A549 (cell line): ENCODE data around the gene ENO1. TPM values are rescaled to one million over a fixed set of nuclear protein-coding genes. Genes with fewer than 3 reads are reported as not detected.

ENCODE experiments used
- ATAC-seq, 2 experiments: fragments of 200-7000 bp in 1 of 2; fragments of >200 bp in 1 of 2; cut with Nextera tagmentation in 1 of 2; cut with Tn5 transposase in 1 of 2; 3 replicates each; pipeline versions ENCODE4 v1.8.0 to v1.9.1; 2018 to 2020; ENCODE audit warnings: mild to moderate bottlenecking in 1 of 2, moderate library complexity in 1 of 2
- CTCF ChIA-PET: fragments of 300-600 bp; sonication (Branson Sonifier 250); formaldehyde crosslinking; extraction: SDS; loops from one replicate; lab custom pipeline; 2021; ENCODE audit warnings: antibody characterized with exemption, inconsistent platforms; lab: Yijun Ruan, JAX
- POLR2A ChIA-PET: fragments of 350-600 bp; formaldehyde crosslinking; extraction: SDS; loops from one replicate; lab custom pipeline; 2021; ENCODE audit warnings: antibody characterized with exemption, inconsistent platforms; lab: Yijun Ruan, JAX
- DNase-seq, 2 experiments: peaks; one replicate each; pipeline versions ENCODE4 v3.0.0 to v3.0.0-alpha.2; 2011 to 2016; ENCODE audit warnings: low read depth in 1 of 2, low spot score in 1 of 2
- FAIRE-seq: peaks from 2 replicates; lab custom pipeline; 2011; peaks lifted over from hg19 to GRCh38; lab: Jason Lieb, UNC
- H3K27ac ChIP-seq, 2 experiments: fragments of >200 bp; sonication (Bioruptor Twin); formaldehyde crosslinking; 3 replicates each; pipeline ENCODE4 v1.5.1; 2016 to 2017
- H3K4me1 ChIP-seq: fragments of >200 bp; sonication (Bioruptor Twin); formaldehyde crosslinking; 3 replicates; pipeline ENCODE4 v1.6.1; 2016
- H3K4me2 ChIP-seq: fragments of >200 bp; sonication (Bioruptor Twin); formaldehyde crosslinking; 3 replicates; pipeline ENCODE4 v1.6.1; 2016
- H3K4me3 ChIP-seq: fragments of >200 bp; sonication (Bioruptor Twin); formaldehyde crosslinking; 3 replicates; pipeline ENCODE4 v1.5.1; 2016
- H3K9me3 ChIP-seq: fragments of >200 bp; sonication (Bioruptor Twin); formaldehyde crosslinking; 3 replicates; pipeline ENCODE4 v1.6.1; 2016
- BHLHE40 ChIP-seq: IDR thresholded peaks from 2 replicates; pipeline ENCODE4 v1.6.1; 2012; ENCODE audit warnings: low read depth, low read length, inconsistent platforms
- CEBPB ChIP-seq, 2 experiments: fragments of >200 bp in 1 of 2; sonication (Bioruptor Twin) in 1 of 2; formaldehyde crosslinking in 1 of 2; IDR thresholded peaks; 2 replicates each; pipeline ENCODE4 v1.6.1; 2012 to 2016
- EP300 ChIP-seq, 2 experiments: fragments of >200 bp; sonication (Bioruptor Twin); formaldehyde crosslinking; IDR thresholded peaks; 2 replicates in 1 of 2; 3 replicates in 1 of 2; pipeline ENCODE4 v1.6.1; 2016 to 2017
- FOSB ChIP-seq: fragments of 250-450 bp; sonication (Bioruptor Pico); IDR thresholded peaks from 2 replicates; pipeline ENCODE4 v1.5.0; 2020; ENCODE audit warnings: mild to moderate bottlenecking, moderate library complexity
- FOSL2 ChIP-seq, 2 experiments: fragments of 450-650 bp in 1 of 2; fragments of >200 bp in 1 of 2; sonication (Bioruptor Twin) in 1 of 2; formaldehyde crosslinking; IDR thresholded peaks; 2 replicates each; pipeline versions ENCODE4 v1.5.0 to v1.6.1; 2016 to 2020; ENCODE audit warnings: mild to moderate bottlenecking in 1 of 2, moderate library complexity in 1 of 2
- GATA3 ChIP-seq: IDR thresholded peaks from 2 replicates; pipeline ENCODE4 v1.6.1; 2012; ENCODE audit warnings: borderline replicate concordance
- HDAC2 ChIP-seq: fragments of 200-600 bp; sonication (generic); IDR thresholded peaks from 2 replicates; pipeline ENCODE4 v1.6.1; 2016
- HEYL ChIP-seq: fragments of 250-450 bp; sonication (Bioruptor Pico); IDR thresholded peaks from 2 replicates; pipeline ENCODE4 v1.8.0; 2021; ENCODE audit warnings: mild to moderate bottlenecking, moderate library complexity
- HOXB5 ChIP-seq: fragments of 250-450 bp; sonication (Bioruptor Pico); IDR thresholded peaks from 2 replicates; pipeline ENCODE4 v1.5.0; 2020; ENCODE audit warnings: mild to moderate bottlenecking, moderate library complexity
- JUN ChIP-seq, 2 experiments: fragments of >200 bp; sonication (Bioruptor Twin); formaldehyde crosslinking; IDR thresholded peaks; 2 replicates in 1 of 2; 3 replicates in 1 of 2; pipeline ENCODE4 v1.6.1; 2016 to 2017
- JUNB ChIP-seq: fragments of >200 bp; sonication (Bioruptor Twin); formaldehyde crosslinking; IDR thresholded peaks from 2 replicates; pipeline ENCODE4 v1.6.1; 2016
- KDM1A ChIP-seq: fragments of 200-600 bp; sonication (generic); IDR thresholded peaks from 2 replicates; pipeline ENCODE4 v1.6.1; 2016; ENCODE audit warnings: low read depth, mild to moderate bottlenecking
- KDM5A ChIP-seq: fragments of 200-600 bp; sonication (generic); IDR thresholded peaks from 2 replicates; pipeline ENCODE4 v1.6.1; 2016; ENCODE audit warnings: antibody characterized with exemption, mild to moderate bottlenecking
- MAFK ChIP-seq: fragments of 450-650 bp; IDR thresholded peaks from 2 replicates; pipeline ENCODE4 v1.6.1; 2014; ENCODE audit not compliant: partially characterized antibody
- MYC ChIP-seq: IDR thresholded peaks from 2 replicates; pipeline ENCODE4 v1.6.1; 2012; ENCODE audit warnings: mild to moderate bottlenecking, inconsistent platforms, low read length, improper control_type of control experiment, borderline replicate concordance
- NFE2L2 ChIP-seq: fragments of 150-350 bp; conservative IDR thresholded peaks from 2 replicates; pipeline ENCODE4 v1.6.1; 2014; ENCODE audit warnings: low read length
- POLR2A ChIP-seq: IDR thresholded peaks from 2 replicates; pipeline ENCODE4 v1.6.1; 2012; ENCODE audit warnings: mild to moderate bottlenecking, low read length
- RAD21 ChIP-seq, 2 experiments: fragments of >200 bp in 1 of 2; sonication (Bioruptor Twin) in 1 of 2; formaldehyde crosslinking in 1 of 2; IDR thresholded peaks in 1 of 2; conservative IDR thresholded peaks in 1 of 2; 2 replicates in 1 of 2; 3 replicates in 1 of 2; pipeline ENCODE4 v1.6.1; 2012 to 2018; ENCODE audit warnings: inconsistent platforms in 1 of 2
- RARB ChIP-seq: fragments of 250-450 bp; sonication (Bioruptor Pico); IDR thresholded peaks from 2 replicates; pipeline ENCODE4 v1.8.0; 2021; ENCODE audit warnings: mild to moderate bottlenecking, moderate library complexity
- RNF2 ChIP-seq: fragments of 200-600 bp; sonication (generic); IDR thresholded peaks from 2 replicates; pipeline ENCODE4 v1.6.1; 2016; ENCODE audit warnings: low read depth, mild to moderate bottlenecking, antibody characterized with exemption, moderate library complexity, borderline replicate concordance
- SMC3 ChIP-seq: fragments of >200 bp; sonication (Bioruptor Twin); formaldehyde crosslinking; IDR thresholded peaks from 3 replicates; pipeline ENCODE4 v1.6.1; 2018; ENCODE audit warnings: inconsistent platforms
- TFCP2L1 ChIP-seq: fragments of 250-450 bp; sonication (Bioruptor Pico); IDR thresholded peaks from 2 replicates; pipeline ENCODE4 v1.5.0; 2021; ENCODE audit warnings: mild to moderate bottlenecking
- ZFP36 ChIP-seq: fragments of 450-650 bp; IDR thresholded peaks from 2 replicates; pipeline ENCODE4 v1.6.1; 2014; ENCODE audit warnings: borderline replicate concordance; ENCODE audit not compliant: partially characterized antibody
- ZSCAN20 ChIP-seq: fragments of 250-450 bp; sonication (Bioruptor Pico); IDR thresholded peaks from 2 replicates; pipeline ENCODE4 v1.8.0; 2022; ENCODE audit warnings: mild to moderate bottlenecking, moderate library complexity
- WGBS: methylation state at CpG from one replicate; pipeline ENCODE4 v1.1.6; 2017; ENCODE audit errors: missing lambda C conversion rate; 5-methylcytosine and 5-hydroxymethylcytosine counted together
- polyA plus RNA-seq, 4 experiments: library from polyadenylated mRNA; depleted of rRNA in 3 of 4; stranded (reverse); fragments of >200 nt; fragmentation: RNase III in 1 of 4; extraction: RNeasy Plus Mini Kit Qiagen cat#74134 plus additional on column Dnase treatment in 1 of 4; gene quantifications; 2 replicates in 3 of 4; 3 replicates in 1 of 4; pipeline ENCODE4 v1.2.3, GENCODE V29; 2011 to 2017
- TF ChIP-seq, protein P1 (sequence below): fragments of >200 bp; sonication (Bioruptor Twin); formaldehyde crosslinking; IDR thresholded peaks from 3 replicates; pipeline ENCODE4 v1.6.1; 2016
- TF ChIP-seq, protein P2 (sequence below): IDR thresholded peaks from 2 replicates; pipeline ENCODE4 v1.6.1; 2012; ENCODE audit warnings: low read depth, borderline replicate concordance
- TF ChIP-seq, protein P3 (sequence below): fragments of 150-350 bp; IDR thresholded peaks from 2 replicates; pipeline ENCODE4 v1.6.1; 2014; ENCODE audit warnings: low read depth, mild to moderate bottlenecking, low read length

The ENO1 gene
- polyA plus RNA-seq, 2 of the 4 experiments (the other 2 are of a cell fraction), result 1,899 to 2,981 TPM

DNA sequence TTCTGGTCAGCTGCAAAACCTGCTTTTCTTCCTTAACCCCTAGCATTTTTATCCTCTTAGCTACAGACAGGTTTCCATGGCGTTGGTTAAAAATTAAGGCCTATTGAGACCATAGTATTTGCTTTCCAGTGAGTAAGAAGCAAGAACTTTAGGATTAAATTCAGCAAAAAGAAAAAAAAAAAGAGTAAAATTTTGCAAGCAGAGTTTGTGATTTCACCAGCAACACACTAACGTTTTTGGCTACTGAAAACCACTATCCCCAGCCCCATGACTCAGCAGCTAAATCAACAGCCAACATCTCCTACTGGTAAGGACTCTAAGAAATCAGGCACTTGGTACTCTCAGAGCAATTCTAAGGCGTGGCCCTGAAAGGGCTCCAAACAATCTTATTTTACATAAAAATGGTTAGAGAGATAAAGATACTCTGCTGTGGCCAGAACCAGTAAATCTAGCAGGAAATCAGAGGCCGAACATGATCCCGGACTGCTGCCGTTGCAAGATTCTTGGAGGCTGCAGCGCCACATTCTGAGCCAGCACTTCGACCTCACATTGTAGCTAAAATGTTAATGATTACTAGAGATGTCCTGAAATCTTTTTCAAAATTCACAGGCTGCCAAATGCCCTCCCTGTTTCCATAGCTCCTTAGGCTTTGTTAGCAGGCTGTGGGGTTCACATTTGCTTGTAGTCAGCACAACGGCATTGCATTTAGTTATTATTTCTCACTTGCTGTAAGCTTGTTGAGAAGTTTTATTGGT lies 1.6 kb upstream of the ENO1 start:
- no peaks in the 10 kb centered on the region for H3K9me3 ChIP-seq
- ChIA-PET POLR2A (interaction anchor here (1.0 to 3.7 kb wide), 5 partner anchors 9 to 35 kb away, joined by 4 to 39 read pairs (median 12); no protein-coding TSS in a partner anchor), CTCF (interaction anchor here (0.8 to 2.4 kb wide), 12 partner anchors 8 to 177 kb away, joined by 3 to 12 read pairs (median 4); no protein-coding TSS in a partner anchor)
- H3K4me2 ChIP-seq, result peak overlapping the region; percentile 94
- peak overlapping the region; percentile 99 for H3K27ac ChIP-seq
- peak; percentile 60 for ATAC-seq
- TF ChIP-seq POLR2A (no peak), CEBPB (IDR thresholded peaks at IDR 0.05) (peak; percentile 74 to 79), GATA3 (peak; percentile 55; the same call in 1 of the 2 replicates), ZSCAN20 (CRISPR knock-in tag) (no peak), JUN (IDR thresholded peaks at IDR 0.05) (peak; percentile 66 to 77), NFE2L2 (peak; percentile 77), JUNB (peak; percentile 74), FOSL2 (IDR thresholded peaks at IDR 0.05) (peak; percentile 59), FOSL2 (CRISPR knock-in tag; IDR thresholded peaks at IDR 0.05) (peak; percentile 87), RAD21 (conservative IDR thresholded peaks at IDR 0.05 in 1 of 2, IDR thresholded peaks at IDR 0.05 in 1 of 2) (peak in 1 of 2 experiments; percentile 30; a peak in 1 of 5 replicates), TFCP2L1 (no peak), SMC3 (peak; percentile 18; the same call in 1 of the 3 replicates), MAFK (peak; percentile 87), BHLHE40 (no peak), EP300 (IDR thresholded peaks at IDR 0.05) (peak; percentile 54; a peak in 2 of 5 replicates)
- TF ChIP-seq, protein P1, sequence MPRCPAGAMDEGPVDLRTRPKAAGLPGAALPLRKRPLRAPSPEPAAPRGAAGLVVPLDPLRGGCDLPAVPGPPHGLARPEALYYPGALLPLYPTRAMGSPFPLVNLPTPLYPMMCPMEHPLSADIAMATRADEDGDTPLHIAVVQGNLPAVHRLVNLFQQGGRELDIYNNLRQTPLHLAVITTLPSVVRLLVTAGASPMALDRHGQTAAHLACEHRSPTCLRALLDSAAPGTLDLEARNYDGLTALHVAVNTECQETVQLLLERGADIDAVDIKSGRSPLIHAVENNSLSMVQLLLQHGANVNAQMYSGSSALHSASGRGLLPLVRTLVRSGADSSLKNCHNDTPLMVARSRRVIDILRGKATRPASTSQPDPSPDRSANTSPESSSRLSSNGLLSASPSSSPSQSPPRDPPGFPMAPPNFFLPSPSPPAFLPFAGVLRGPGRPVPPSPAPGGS, result peak; percentile 76; the same call in 1 of the 3 replicates
- TF ChIP-seq, protein P2, sequence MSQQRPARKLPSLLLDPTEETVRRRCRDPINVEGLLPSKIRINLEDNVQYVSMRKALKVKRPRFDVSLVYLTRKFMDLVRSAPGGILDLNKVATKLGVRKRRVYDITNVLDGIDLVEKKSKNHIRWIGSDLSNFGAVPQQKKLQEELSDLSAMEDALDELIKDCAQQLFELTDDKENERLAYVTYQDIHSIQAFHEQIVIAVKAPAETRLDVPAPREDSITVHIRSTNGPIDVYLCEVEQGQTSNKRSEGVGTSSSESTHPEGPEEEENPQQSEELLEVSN, result 0 out of 2 replicates have a peak, but pooled peaks have one; percentile 15
- no peak for FAIRE-seq
- peak overlapping the region; percentile 78 for H3K4me3 ChIP-seq
- WGBS, result 3% methylated on average over 9 of the region's 9 CpGs
- DNase-seq, result peak; percentile 83 to 92
- peaks cover 50% of the 10 kb centered on the region for H3K4me1 ChIP-seq

DNA sequence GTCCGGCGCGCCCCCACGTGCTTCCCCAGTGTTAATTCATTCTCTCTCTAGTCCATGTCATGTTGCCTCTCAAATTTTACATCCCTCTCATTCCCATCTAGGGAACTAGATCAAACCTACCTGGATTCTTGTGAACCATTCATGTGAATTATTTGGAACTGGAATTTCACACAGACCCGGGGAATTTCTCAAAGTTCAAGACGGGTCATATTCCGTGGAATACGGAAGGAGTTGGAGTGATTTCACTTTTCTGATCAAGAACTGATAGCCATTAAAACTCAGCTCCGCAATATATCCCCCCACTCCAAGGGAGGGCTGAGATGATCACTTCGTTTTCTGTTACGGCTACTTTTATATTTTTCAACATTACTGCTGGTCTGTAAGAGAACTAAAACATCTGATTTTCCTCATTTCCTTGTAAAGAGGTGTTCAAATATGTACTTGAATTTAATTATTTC lies 1.0 kb upstream of the ENO1 start:
- WGBS, result 1% methylated on average over 11 of the region's 11 CpGs
- peak overlapping the region; percentile 99 for H3K27ac ChIP-seq
- peaks cover 47% of the 10 kb centered on the region for H3K4me1 ChIP-seq
- no peak for DNase-seq
- H3K9me3 ChIP-seq, result no peaks in the 10 kb centered on the region
- peak overlapping the region; percentile 78 for H3K4me3 ChIP-seq
- ATAC-seq, result no peak
- peak; percentile 55; the same call in 1 of the 2 replicates for TF ChIP-seq RARB (CRISPR knock-in tag)
- no peak for TF ChIP-seq ZFP36
- POLR2A ChIA-PET, result interaction anchor here (1.3 to 3.7 kb wide), 4 partner anchors 8 to 20 kb away, joined by 4 to 39 read pairs (median 16); no protein-coding TSS in a partner anchor
- no peak for FAIRE-seq
- peak overlapping the region; percentile 94 for H3K4me2 ChIP-seq
- CTCF ChIA-PET, result interaction anchor here (1.1 to 2.2 kb wide), 7 partner anchors 8 to 176 kb away, joined by 3 to 12 read pairs (median 5); no protein-coding TSS in a partner anchor

DNA sequence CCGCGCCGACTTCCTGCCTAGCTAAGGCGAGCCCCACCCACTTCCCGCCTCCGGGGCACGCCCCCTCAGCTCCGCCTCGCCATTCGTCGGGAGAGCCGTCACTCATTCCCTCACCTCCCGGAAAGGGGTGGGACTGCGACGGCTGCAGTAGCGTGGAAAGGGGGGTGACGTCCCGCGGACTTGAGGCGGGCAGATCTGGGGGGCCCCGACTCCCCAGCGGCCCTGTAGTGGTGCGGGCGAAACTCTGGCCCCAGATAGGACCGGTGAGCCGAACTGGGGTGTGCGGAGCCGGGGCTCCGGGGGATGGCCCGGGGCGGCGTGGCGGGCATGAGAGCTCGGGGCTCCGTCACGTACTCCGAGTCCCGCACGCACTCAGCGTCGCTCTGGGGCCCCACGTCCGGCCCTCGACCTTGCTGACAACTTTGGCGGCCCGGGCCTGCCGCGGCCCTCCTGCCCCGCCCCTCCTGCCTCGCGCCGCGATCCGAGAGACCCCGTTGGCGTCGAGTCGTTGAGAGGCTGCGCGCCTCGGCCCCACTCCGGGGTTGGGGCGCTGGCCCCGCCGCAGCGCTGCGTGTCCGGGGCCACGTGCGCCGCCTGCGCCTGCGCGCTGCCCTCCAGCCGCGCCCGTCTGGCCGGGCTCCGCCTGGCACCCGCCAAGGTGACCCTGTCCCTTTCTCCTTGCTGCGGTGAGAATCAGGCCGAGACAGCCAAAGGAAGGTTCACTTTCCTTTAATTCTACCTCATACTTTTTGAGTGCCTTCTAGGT lies 395 bp upstream of the ENO1 start:
- ChIA-PET CTCF (interaction anchor here (0.5 to 2.2 kb wide), 5 partner anchors 9 to 109 kb away, joined by 3 to 7 read pairs (median 3); no protein-coding TSS in a partner anchor), POLR2A (interaction anchor here (0.8 to 3.7 kb wide), 8 partner anchors 9 to 63 kb away, joined by 3 to 39 read pairs (median 6); no protein-coding TSS in a partner anchor)
- peak; percentile 79 to 97 for DNase-seq
- no peak for FAIRE-seq
- H3K4me1 ChIP-seq, result peaks cover 47% of the 10 kb centered on the region
- peak overlapping the region; percentile 94 for H3K4me2 ChIP-seq
- H3K9me3 ChIP-seq, result no peaks in the 10 kb centered on the region
- peak overlapping the region; percentile 78 for H3K4me3 ChIP-seq
- peak; percentile 67 to 72 for ATAC-seq
- peak overlapping the region; percentile 99 for H3K27ac ChIP-seq
- 0% methylated on average over 3 of the region's 82 CpGs for WGBS
- TF ChIP-seq RNF2 (peak; percentile 79; the same call in 1 of the 2 replicates), KDM5A (no peak), MAFK (no peak), HEYL (CRISPR knock-in tag) (peak; percentile 88), KDM1A (no peak), MYC (peak; percentile 92), HOXB5 (peak; percentile 97), FOSB (CRISPR knock-in tag) (no peak), HDAC2 (no peak; the same call in 1 of the 2 replicates)
- TF ChIP-seq, protein P3, sequence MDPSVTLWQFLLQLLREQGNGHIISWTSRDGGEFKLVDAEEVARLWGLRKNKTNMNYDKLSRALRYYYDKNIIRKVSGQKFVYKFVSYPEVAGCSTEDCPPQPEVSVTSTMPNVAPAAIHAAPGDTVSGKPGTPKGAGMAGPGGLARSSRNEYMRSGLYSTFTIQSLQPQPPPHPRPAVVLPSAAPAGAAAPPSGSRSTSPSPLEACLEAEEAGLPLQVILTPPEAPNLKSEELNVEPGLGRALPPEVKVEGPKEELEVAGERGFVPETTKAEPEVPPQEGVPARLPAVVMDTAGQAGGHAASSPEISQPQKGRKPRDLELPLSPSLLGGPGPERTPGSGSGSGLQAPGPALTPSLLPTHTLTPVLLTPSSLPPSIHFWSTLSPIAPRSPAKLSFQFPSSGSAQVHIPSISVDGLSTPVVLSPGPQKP, result no peak
- TF ChIP-seq, protein P1, result 0 out of 3 replicates have a peak, but pooled peaks have one; percentile 43
